ENCODE measurements around the gene CCDC102A. TPM values are rescaled to one million over a fixed set of nuclear protein-coding genes. Genes with fewer than 3 reads are reported as not detected.

The CCDC102A gene
- total and polyA plus RNA-seq, 2 of the 13 experiments (the other 11 are each of a cell fraction or from before 2014, with no cell fraction given) = 2.1 to 2.8 TPM

- TF ChIP-seq HIC2 (CRISPR knock-in tag; IDR thresholded peaks at IDR 0.05; ENCODE audit: low read depth) (peak; percentile 85; the same call in 1 of the 2 replicates), NRL (CRISPR knock-in tag; IDR thresholded peaks at IDR 0.05; ENCODE audit: borderline replicate concordance) (peak; percentile 59), SRSF9 (IDR thresholded peaks at IDR 0.05; ENCODE audit: borderline replicate concordance, insufficient read depth, low read depth, low read length, poor library complexity, severe bottlenecking) (no peak), GABPB1 (CRISPR knock-in tag; IDR thresholded peaks at IDR 0.05) (peak; percentile 48; the same call in 1 of the 2 replicates), SPEN (CRISPR knock-in tag; IDR thresholded peaks at IDR 0.05; ENCODE audit: low read depth) (peak; percentile 76), SRY (CRISPR knock-in tag; IDR thresholded peaks at IDR 0.05) (no peak), MLXIP (CRISPR knock-in tag; IDR thresholded peaks at IDR 0.05; ENCODE audit: borderline replicate concordance) (no peak), NR2F1 (CRISPR knock-in tag; IDR thresholded peaks at IDR 0.05) (peak; percentile 76 to 91; a peak in 3 of 4 replicates), ZNF318 (CRISPR knock-in tag; IDR thresholded peaks at IDR 0.05) (no peak), ARID5B (CRISPR knock-in tag; IDR thresholded peaks at IDR 0.05) (peak; percentile 77)
Observed at GRCh38 chr16:57482845-57483545, 53.4 kb downstream of the CCDC102A start (continued).

Data from HepG2 (cell line).